Measurements from ENCODE around the gene TELO2.

DNA sequence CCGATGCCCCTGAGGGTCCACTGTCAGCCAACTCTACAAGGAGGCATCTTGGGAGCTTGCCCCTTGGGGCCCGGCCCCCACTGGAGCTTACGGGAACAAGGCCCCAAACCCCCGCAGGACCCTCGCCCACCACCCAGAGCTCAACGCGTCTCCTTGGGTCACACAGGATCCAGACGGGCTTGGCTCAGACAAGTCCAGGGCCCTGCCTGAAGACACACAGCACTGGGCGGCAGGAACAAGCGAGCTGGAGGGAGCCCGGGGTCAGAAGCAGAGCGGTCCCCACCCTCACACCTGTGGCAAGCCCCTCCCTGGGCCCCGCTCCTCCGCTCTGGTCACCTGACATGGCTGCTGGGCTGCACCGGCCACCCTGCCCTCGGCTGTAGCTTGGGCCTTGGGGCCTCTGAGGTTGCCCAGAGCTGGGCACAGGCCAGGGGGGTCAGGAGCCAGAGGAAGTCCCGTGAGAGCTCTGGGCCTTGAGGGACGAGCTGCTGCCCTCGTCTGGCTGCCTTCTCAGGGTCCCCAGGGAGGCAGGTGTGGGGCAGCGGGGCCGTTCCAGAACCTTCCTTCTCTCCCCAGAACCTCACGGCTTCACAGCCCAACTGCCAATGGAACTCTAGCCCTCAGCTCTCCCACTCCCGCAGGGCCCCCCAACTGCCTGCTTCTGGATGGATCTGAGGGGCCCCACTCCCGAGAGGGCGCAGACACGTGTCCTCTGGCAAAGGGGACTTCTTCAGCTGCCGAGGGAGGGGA is 49.0 kb upstream of the TELO2 start, which contains the start of gene CCDC154:
- TF ChIP-seq PPARA (CRISPR knock-in tag; IDR thresholded peaks at IDR 0.05; ENCODE audit: borderline replicate concordance) (no peak), ZFP3 (CRISPR knock-in tag; IDR thresholded peaks at IDR 0.05) (no peak), TOX (CRISPR knock-in tag; IDR thresholded peaks at IDR 0.05; ENCODE audit: borderline replicate concordance) (no peak), ARNTL (CRISPR knock-in tag; IDR thresholded peaks at IDR 0.05; ENCODE audit: borderline replicate concordance, low read depth) (no peak)
